Measurements from ENCODE around the gene LMTK3. TPM values are rescaled to one million over a fixed set of nuclear protein-coding genes. Genes with fewer than 3 reads are reported as not detected.

LMTK3 gene
- total RNA-seq, 1 donor from 2014 or later = 0.02 TPM

DNA sequence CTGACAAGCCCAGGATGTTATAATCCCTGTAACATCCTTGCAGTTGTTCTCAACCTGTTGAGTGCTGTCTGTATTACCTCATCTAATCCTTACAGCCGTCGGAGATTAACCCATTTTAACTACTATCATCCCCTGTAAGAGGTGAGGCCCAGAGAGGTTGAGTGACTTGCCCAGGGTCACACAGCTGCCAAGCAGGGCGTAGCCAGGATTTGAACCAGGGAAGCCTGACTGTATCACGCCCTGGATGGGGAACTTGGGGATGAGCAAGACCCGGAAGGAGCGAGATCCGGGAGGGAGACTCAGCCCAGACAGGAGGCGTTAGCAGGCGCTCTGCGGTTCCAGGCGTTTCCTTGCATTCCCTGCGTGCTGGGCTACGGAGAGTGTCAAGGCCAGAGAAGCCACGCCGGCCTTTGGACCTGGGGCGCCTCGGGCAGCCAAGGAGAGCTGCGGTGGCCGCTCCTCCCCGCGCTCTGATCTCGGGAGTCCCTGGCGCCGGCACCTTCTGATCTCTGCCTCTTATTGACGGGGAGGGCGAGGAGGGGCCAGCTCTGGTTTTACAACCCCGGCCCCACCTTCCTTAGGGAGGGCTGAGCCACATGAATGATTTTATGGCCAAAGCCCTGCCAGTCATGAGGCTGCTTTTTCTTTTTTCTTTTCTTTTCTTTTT, 46.5 kb upstream of the LMTK3 start:
- no peaks in the 10 kb centered on the region for H3K9me3 Mint-ChIP-seq
- no peak for DNase-seq (ENCODE audit: low spot score)
- Histone ChIP-seq H3K4me3 (no peak overlapping the region), H4K20me1 (ENCODE audit: low read depth) (no peaks in the 10 kb centered on the region), H3K27me3 (no peaks in the 10 kb centered on the region), H3K79me2 (ENCODE audit: low read depth) (no peaks in the 10 kb centered on the region), H3K4me2 (no peak overlapping the region), H3K4me1 (peaks cover 11% of the 10 kb centered on the region), H3K9ac (no peak overlapping the region), H2AFZ (replicated peaks) (no peak overlapping the region), H3K9me3 (ENCODE audit: low read depth) (no peaks in the 10 kb centered on the region), H3K36me3 (no peaks in the 10 kb centered on the region), H3K27ac (no peak overlapping the region), H3F3A (ENCODE audit: low read depth) (peaks cover 18% of the 10 kb centered on the region)
- no peaks in the 10 kb centered on the region for H3K36me3 Mint-ChIP-seq
- H3K4me3 Mint-ChIP-seq = no peak overlapping the region
- H3K27ac Mint-ChIP-seq = peak overlapping the region; percentile 46
- TF ChIP-seq, protein P1, sequence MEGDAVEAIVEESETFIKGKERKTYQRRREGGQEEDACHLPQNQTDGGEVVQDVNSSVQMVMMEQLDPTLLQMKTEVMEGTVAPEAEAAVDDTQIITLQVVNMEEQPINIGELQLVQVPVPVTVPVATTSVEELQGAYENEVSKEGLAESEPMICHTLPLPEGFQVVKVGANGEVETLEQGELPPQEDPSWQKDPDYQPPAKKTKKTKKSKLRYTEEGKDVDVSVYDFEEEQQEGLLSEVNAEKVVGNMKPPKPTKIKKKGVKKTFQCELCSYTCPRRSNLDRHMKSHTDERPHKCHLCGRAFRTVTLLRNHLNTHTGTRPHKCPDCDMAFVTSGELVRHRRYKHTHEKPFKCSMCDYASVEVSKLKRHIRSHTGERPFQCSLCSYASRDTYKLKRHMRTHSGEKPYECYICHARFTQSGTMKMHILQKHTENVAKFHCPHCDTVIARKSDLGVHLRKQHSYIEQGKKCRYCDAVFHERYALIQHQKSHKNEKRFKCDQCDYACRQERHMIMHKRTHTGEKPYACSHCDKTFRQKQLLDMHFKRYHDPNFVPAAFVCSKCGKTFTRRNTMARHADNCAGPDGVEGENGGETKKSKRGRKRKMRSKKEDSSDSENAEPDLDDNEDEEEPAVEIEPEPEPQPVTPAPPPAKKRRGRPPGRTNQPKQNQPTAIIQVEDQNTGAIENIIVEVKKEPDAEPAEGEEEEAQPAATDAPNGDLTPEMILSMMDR (IDR thresholded peaks at IDR 0.05) = no peak
- TF ChIP-seq EZH2phosphoT487 (IDR thresholded peaks at IDR 0.05) = no peak
- TF ChIP-seq EZH2 (IDR thresholded peaks at IDR 0.05) = no peak
- peaks cover 3% of the 10 kb centered on the region for H3K27me3 Mint-ChIP-seq (ENCODE audit: insufficient read depth, low read depth)
- peaks cover 25% of the 10 kb centered on the region for H3K4me1 Mint-ChIP-seq

DNA sequence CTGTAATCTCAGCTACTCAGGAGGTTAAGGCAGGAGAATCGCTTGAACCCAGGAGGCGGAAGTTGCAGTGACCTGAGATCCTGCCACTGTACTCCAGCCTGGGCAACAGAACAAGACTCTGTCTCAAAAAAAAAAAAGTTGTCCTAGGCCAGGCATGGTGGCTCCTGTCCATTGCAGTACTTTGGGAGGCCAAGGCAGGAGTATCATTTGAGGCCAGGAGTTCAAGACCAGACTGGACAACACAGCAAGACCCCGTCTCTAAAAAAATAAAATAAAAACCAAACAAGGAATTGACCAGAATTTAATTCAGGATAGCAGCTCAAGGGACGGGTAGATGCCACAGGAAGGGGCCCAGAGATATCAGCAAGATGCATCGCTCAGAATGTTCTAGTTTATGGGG, 45.2 kb upstream of the LMTK3 start:
- Histone ChIP-seq H3K36me3 (no peaks in the 10 kb centered on the region), H3K27me3 (no peaks in the 10 kb centered on the region), H3K79me2 (ENCODE audit: low read depth) (no peaks in the 10 kb centered on the region), H3K27ac (no peak overlapping the region), H3K4me2 (no peak overlapping the region), H3K4me1 (peaks cover 11% of the 10 kb centered on the region), H3K4me3 (no peak overlapping the region), H3K9ac (no peak overlapping the region), H3K9me3 (ENCODE audit: low read depth) (no peaks in the 10 kb centered on the region), H4K20me1 (ENCODE audit: low read depth) (no peaks in the 10 kb centered on the region), H2AFZ (replicated peaks) (no peak overlapping the region), H3F3A (ENCODE audit: low read depth) (peaks cover 18% of the 10 kb centered on the region)
- TF ChIP-seq EZH2 (IDR thresholded peaks at IDR 0.05) = no peak
- TF ChIP-seq EZH2phosphoT487 (IDR thresholded peaks at IDR 0.05) = no peak
- TF ChIP-seq, protein P1 (IDR thresholded peaks at IDR 0.05) = no peak
- peaks cover 25% of the 10 kb centered on the region for H3K4me1 Mint-ChIP-seq
- H3K9me3 Mint-ChIP-seq = no peaks in the 10 kb centered on the region
- peaks cover 6% of the 10 kb centered on the region for H3K27me3 Mint-ChIP-seq (ENCODE audit: insufficient read depth, low read depth)
- H3K27ac Mint-ChIP-seq = no peak overlapping the region
- no peaks in the 10 kb centered on the region for H3K36me3 Mint-ChIP-seq
- no peak for DNase-seq (ENCODE audit: low spot score)
- H3K4me3 Mint-ChIP-seq = no peak overlapping the region

DNA sequence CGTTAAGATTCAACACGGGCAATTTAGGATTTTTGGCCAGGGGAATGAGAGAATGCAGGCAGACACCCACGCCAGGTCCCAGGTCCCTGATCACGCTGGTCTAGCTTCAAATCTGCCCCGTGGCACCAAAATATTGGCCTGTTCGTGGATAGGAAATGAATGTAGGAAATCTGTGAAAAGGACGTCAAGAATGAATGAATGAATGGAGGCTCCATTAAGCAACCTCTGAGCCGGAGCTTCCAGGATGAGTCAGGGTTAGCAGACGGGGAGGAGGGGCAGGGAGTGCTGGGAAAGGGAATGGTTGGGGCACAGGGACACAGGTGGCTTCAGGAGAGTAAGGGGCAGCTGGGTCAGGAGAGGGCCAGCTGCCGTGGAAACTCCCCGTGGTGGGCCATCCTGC, 44.5 kb upstream of the LMTK3 start:
- Histone ChIP-seq H2AFZ (replicated peaks) (peak overlapping the region; percentile 38), H3K4me3 (no peak overlapping the region), H3K4me2 (no peak overlapping the region), H4K20me1 (ENCODE audit: low read depth) (no peaks in the 10 kb centered on the region), H3K27ac (peak overlapping the region; percentile 26), H3K36me3 (no peaks in the 10 kb centered on the region), H3K79me2 (ENCODE audit: low read depth) (no peaks in the 10 kb centered on the region), H3K4me1 (peaks cover 11% of the 10 kb centered on the region), H3F3A (ENCODE audit: low read depth) (peaks cover 18% of the 10 kb centered on the region), H3K9ac (no peak overlapping the region), H3K27me3 (no peaks in the 10 kb centered on the region), H3K9me3 (ENCODE audit: low read depth) (no peaks in the 10 kb centered on the region)
- Mint-ChIP-seq H3K4me3 (peak overlapping the region; percentile 1), H3K27me3 (ENCODE audit: insufficient read depth, low read depth) (peaks cover 10% of the 10 kb centered on the region), H3K36me3 (no peaks in the 10 kb centered on the region), H3K27ac (no peak overlapping the region), H3K9me3 (no peaks in the 10 kb centered on the region), H3K4me1 (peaks cover 25% of the 10 kb centered on the region)
- no peak for TF ChIP-seq EZH2 (IDR thresholded peaks at IDR 0.05)
- no peak for TF ChIP-seq EZH2phosphoT487 (IDR thresholded peaks at IDR 0.05)
- TF ChIP-seq, protein P1 (IDR thresholded peaks at IDR 0.05) = no peak
- peak; percentile 28 for DNase-seq (ENCODE audit: low spot score)

Measured in neural progenitor cell (in vitro differentiated cells).